Measurements from ENCODE around the gene CADPS2. TPM values are rescaled to one million over a fixed set of nuclear protein-coding genes. Genes with fewer than 3 reads are reported as not detected.

Gene CADPS2
- total RNA-seq, 2 experiments from 2014 or later = not detected

GRCh38 chr7:122766593-122766992 is 119.7 kb downstream of the CADPS2 start:
- Mint-ChIP-seq H3K27me3 (no peaks in the 10 kb centered on the region), H3K4me1 (no peaks in the 10 kb centered on the region), H3K4me3 (no peak overlapping the region), H3K9me3 (no peaks in the 10 kb centered on the region), H3K27ac (no peak overlapping the region), H3K36me3 (no peaks in the 10 kb centered on the region)
- DNase-seq = no peak

- H3K9me3 Mint-ChIP-seq = no peaks in the 10 kb centered on the region
Measured at GRCh38 chr7:122764902-122765301, 121.4 kb downstream of the CADPS2 start.

GRCh38 chr7:122764020-122764419 is 122.2 kb downstream of the CADPS2 start:
- Mint-ChIP-seq H3K27me3 (no peaks in the 10 kb centered on the region), H3K4me1 (no peaks in the 10 kb centered on the region), H3K36me3 (no peaks in the 10 kb centered on the region), H3K27ac (no peak overlapping the region), H3K9me3 (no peaks in the 10 kb centered on the region), H3K4me3 (no peak overlapping the region)
- DNase-seq = no peak

More at GRCh38 chr7:122764902-122765301, 121.4 kb downstream of the CADPS2 start:
- Mint-ChIP-seq H3K4me3 (no peak overlapping the region), H3K4me1 (no peaks in the 10 kb centered on the region), H3K27ac (no peak overlapping the region), H3K27me3 (no peaks in the 10 kb centered on the region), H3K36me3 (no peaks in the 10 kb centered on the region)
- DNase-seq = no peak

GRCh38 chr7:122762071-122762470 is 124.2 kb downstream of the CADPS2 start:
- no peaks in the 10 kb centered on the region for H3K36me3 Mint-ChIP-seq
- no peak for DNase-seq
- no peaks in the 10 kb centered on the region for H3K4me1 Mint-ChIP-seq
- no peaks in the 10 kb centered on the region for H3K27me3 Mint-ChIP-seq
- no peaks in the 10 kb centered on the region for H3K9me3 Mint-ChIP-seq
- H3K27ac Mint-ChIP-seq = no peak overlapping the region
- H3K4me3 Mint-ChIP-seq = no peak overlapping the region

- H3K36me3 Mint-ChIP-seq = no peaks in the 10 kb centered on the region
- H3K4me1 Mint-ChIP-seq = no peaks in the 10 kb centered on the region
- H3K27ac Mint-ChIP-seq = no peak overlapping the region
- no peaks in the 10 kb centered on the region for H3K9me3 Mint-ChIP-seq
- H3K27me3 Mint-ChIP-seq = no peaks in the 10 kb centered on the region
- no peak for DNase-seq
- no peak overlapping the region for H3K4me3 Mint-ChIP-seq
Measured at GRCh38 chr7:122758501-122758900, 127.8 kb downstream of the CADPS2 start.

GRCh38 chr7:122756860-122757259 is 129.4 kb downstream of the CADPS2 start:
- Mint-ChIP-seq H3K27ac (no peak overlapping the region), H3K4me1 (no peaks in the 10 kb centered on the region), H3K36me3 (no peaks in the 10 kb centered on the region), H3K27me3 (no peaks in the 10 kb centered on the region), H3K4me3 (no peak overlapping the region), H3K9me3 (no peaks in the 10 kb centered on the region)
- no peak for DNase-seq

- Mint-ChIP-seq H3K4me3 (no peak overlapping the region), H3K27me3 (no peaks in the 10 kb centered on the region), H3K9me3 (no peaks in the 10 kb centered on the region), H3K36me3 (no peaks in the 10 kb centered on the region), H3K27ac (no peak overlapping the region), H3K4me1 (no peaks in the 10 kb centered on the region)
- DNase-seq = no peak
Measured at GRCh38 chr7:122755696-122756095, 130.6 kb downstream of the CADPS2 start.

GRCh38 chr7:122752583-122752982 is 133.7 kb downstream of the CADPS2 start:
- no peaks in the 10 kb centered on the region for H3K27me3 Mint-ChIP-seq
- no peak overlapping the region for H3K27ac Mint-ChIP-seq
- no peaks in the 10 kb centered on the region for H3K36me3 Mint-ChIP-seq
- no peak overlapping the region for H3K4me3 Mint-ChIP-seq
- no peaks in the 10 kb centered on the region for H3K4me1 Mint-ChIP-seq
- no peak for DNase-seq
- H3K9me3 Mint-ChIP-seq = no peaks in the 10 kb centered on the region

- Mint-ChIP-seq H3K4me3 (no peak overlapping the region), H3K36me3 (no peaks in the 10 kb centered on the region), H3K27me3 (no peaks in the 10 kb centered on the region), H3K9me3 (peaks cover 2% of the 10 kb centered on the region), H3K4me1 (no peaks in the 10 kb centered on the region), H3K27ac (no peak overlapping the region)
- DNase-seq = no peak
Measured at GRCh38 chr7:122750389-122750788, 135.9 kb downstream of the CADPS2 start.

- H3K27ac Mint-ChIP-seq = no peak overlapping the region
- no peaks in the 10 kb centered on the region for H3K4me1 Mint-ChIP-seq
- no peak overlapping the region for H3K4me3 Mint-ChIP-seq
- H3K9me3 Mint-ChIP-seq = peaks cover 2% of the 10 kb centered on the region
- H3K36me3 Mint-ChIP-seq = no peaks in the 10 kb centered on the region
- no peak for DNase-seq
- no peaks in the 10 kb centered on the region for H3K27me3 Mint-ChIP-seq
Measured at GRCh38 chr7:122748195-122748594, 138.1 kb downstream of the CADPS2 start.

- H3K4me3 Mint-ChIP-seq = no peak overlapping the region
- H3K9me3 Mint-ChIP-seq = peaks cover 2% of the 10 kb centered on the region
- no peaks in the 10 kb centered on the region for H3K36me3 Mint-ChIP-seq
- no peaks in the 10 kb centered on the region for H3K27me3 Mint-ChIP-seq
- no peaks in the 10 kb centered on the region for H3K4me1 Mint-ChIP-seq
- DNase-seq = no peak
- H3K27ac Mint-ChIP-seq = no peak overlapping the region
Measured at GRCh38 chr7:122746948-122747347, 139.3 kb downstream of the CADPS2 start.

GRCh38 chr7:122743211-122743610 is 143.0 kb downstream of the CADPS2 start:
- Mint-ChIP-seq H3K4me1 (no peaks in the 10 kb centered on the region), H3K27ac (no peak overlapping the region), H3K9me3 (peaks cover 2% of the 10 kb centered on the region), H3K4me3 (no peak overlapping the region), H3K36me3 (no peaks in the 10 kb centered on the region), H3K27me3 (no peaks in the 10 kb centered on the region)
- no peak for DNase-seq

- DNase-seq = no peak
- Mint-ChIP-seq H3K4me1 (no peaks in the 10 kb centered on the region), H3K27ac (no peak overlapping the region), H3K36me3 (no peaks in the 10 kb centered on the region), H3K9me3 (no peaks in the 10 kb centered on the region), H3K27me3 (no peaks in the 10 kb centered on the region), H3K4me3 (no peak overlapping the region)
Measured at GRCh38 chr7:122738947-122739346, 147.3 kb downstream of the CADPS2 start.

GRCh38 chr7:122736183-122736582 is 150.1 kb downstream of the CADPS2 start:
- no peaks in the 10 kb centered on the region for H3K36me3 Mint-ChIP-seq
- H3K27me3 Mint-ChIP-seq = no peaks in the 10 kb centered on the region
- no peaks in the 10 kb centered on the region for H3K4me1 Mint-ChIP-seq
- no peak for DNase-seq
- no peak overlapping the region for H3K4me3 Mint-ChIP-seq
- H3K9me3 Mint-ChIP-seq = no peaks in the 10 kb centered on the region
- no peak overlapping the region for H3K27ac Mint-ChIP-seq

- H3K4me3 Mint-ChIP-seq = no peak overlapping the region
- no peaks in the 10 kb centered on the region for H3K4me1 Mint-ChIP-seq
- H3K36me3 Mint-ChIP-seq = no peaks in the 10 kb centered on the region
- no peak for DNase-seq
- H3K27me3 Mint-ChIP-seq = no peaks in the 10 kb centered on the region
- no peaks in the 10 kb centered on the region for H3K9me3 Mint-ChIP-seq
- no peak overlapping the region for H3K27ac Mint-ChIP-seq
Measured at GRCh38 chr7:122727759-122728158, 158.5 kb downstream of the CADPS2 start.

GRCh38 chr7:122727354-122727753 is 158.9 kb downstream of the CADPS2 start:
- no peak for DNase-seq
- no peak overlapping the region for H3K27ac Mint-ChIP-seq
- no peak overlapping the region for H3K4me3 Mint-ChIP-seq
- H3K27me3 Mint-ChIP-seq = no peaks in the 10 kb centered on the region
- no peaks in the 10 kb centered on the region for H3K4me1 Mint-ChIP-seq
- H3K9me3 Mint-ChIP-seq = no peaks in the 10 kb centered on the region
- no peaks in the 10 kb centered on the region for H3K36me3 Mint-ChIP-seq

- no peaks in the 10 kb centered on the region for H3K4me1 Mint-ChIP-seq
- no peaks in the 10 kb centered on the region for H3K9me3 Mint-ChIP-seq
- H3K36me3 Mint-ChIP-seq = no peaks in the 10 kb centered on the region
- no peak overlapping the region for H3K4me3 Mint-ChIP-seq
- no peak overlapping the region for H3K27ac Mint-ChIP-seq
- no peaks in the 10 kb centered on the region for H3K27me3 Mint-ChIP-seq
- DNase-seq = no peak
Measured at GRCh38 chr7:122726881-122727280, 159.4 kb downstream of the CADPS2 start.

Measured in activated naive CD8-positive, alpha-beta T cell treated with anti-CD3 and anti-CD28 coated beads for 36 hours (primary cell).